HG03025 (cell line): ENCODE results near the gene RPL35.

Source experiments
- ATAC-seq: cut with Tn5 transposase; IDR thresholded peaks from one replicate; pipeline ENCODE4 v1.9.1; 2021; ENCODE audit warnings: mild to moderate bottlenecking, moderate library complexity; ENCODE audit not compliant: unreplicated experiment, low FRiP score

Gene RPL35

GRCh38 chr9:124877021-124877782, 15.4 kb upstream of the RPL35 start:
- ATAC-seq, result no peak

DNA sequence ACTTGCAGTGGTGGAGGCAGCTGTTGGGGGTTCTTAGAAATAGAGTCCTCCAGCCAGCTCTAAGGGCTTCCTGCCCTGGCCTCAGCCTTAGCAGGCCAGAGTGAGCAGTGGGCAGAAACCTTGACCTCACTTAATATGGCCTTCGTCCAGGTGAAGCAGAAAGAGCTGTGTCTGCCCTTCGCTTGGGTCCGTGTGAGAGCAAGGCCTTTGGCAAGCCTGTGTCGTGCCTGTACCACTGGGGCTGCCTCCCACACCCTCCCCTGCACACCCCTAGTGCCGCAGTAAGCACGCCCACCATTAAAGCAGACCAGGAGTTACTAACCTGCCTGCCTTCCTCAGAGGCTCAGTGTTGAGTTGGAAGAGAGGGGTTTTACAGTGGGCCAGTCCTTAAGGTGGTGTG, 13.7 kb upstream of the RPL35 start:
- no peak for ATAC-seq

DNA sequence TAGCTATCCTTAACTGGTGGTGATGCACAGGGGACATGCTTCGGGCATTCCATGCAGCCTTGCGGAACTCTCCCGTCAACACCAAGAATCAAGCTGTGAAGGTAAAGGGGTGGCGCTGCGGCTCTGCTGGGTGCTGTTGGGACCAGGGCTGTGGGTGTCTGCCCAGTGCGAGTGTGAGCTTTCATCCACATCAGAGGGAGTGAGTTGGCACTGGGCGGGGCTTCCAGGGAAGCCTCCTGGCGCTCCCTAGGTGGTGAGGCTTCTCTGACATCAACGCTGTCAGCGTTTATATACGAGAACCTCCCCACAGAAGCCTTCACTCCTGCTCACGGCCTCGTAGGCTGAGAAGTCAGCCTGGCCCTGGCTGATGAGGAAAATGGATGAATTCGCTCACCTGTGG, 11.9 kb upstream of the RPL35 start:
- no peak for ATAC-seq

DNA sequence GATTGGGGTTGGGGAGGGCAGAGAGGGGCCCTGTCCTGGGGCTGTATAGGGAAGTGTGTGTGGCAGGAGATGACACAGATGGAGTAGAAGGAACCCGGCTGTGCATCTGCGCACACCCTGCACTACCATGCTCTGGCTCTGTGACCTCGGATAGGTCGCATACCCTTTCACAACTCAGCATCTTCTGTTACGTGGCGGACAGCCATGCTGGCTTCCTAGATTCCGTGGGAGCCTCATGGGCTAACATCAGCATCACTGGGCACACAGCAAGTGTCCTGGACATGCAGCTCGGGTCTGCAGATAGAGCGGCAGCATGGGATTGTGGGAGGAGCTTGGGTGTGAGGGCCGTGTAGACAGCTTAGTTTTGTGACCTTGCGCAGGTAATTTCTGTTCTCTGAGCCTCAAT, 9.4 kb upstream of the RPL35 start:
- ATAC-seq, result no peak

DNA sequence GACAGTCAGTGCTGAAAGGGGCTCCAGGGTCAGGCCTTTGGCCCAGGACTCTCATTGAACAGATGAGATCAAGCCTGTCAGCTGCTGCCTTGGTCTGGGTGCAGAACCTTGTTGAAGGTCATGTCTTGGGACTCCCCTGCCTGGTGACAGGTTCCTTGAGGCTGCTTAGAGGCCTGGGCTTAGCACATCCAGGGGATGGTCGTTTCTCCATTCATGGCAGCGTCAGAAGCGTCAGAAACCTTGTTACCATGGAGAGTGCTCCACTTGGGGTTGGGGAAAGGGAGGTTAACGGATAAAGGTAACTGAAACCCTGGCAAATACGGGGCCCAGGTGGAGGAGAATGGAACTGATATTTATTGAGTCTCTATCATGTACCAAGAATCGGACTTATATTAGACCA, 9.0 kb upstream of the RPL35 start:
- no peak for ATAC-seq

- peak; percentile 34 for ATAC-seq
These were observed 8.3 kb upstream of the RPL35 start for GRCh38 chr9:124869986-124870560.

DNA sequence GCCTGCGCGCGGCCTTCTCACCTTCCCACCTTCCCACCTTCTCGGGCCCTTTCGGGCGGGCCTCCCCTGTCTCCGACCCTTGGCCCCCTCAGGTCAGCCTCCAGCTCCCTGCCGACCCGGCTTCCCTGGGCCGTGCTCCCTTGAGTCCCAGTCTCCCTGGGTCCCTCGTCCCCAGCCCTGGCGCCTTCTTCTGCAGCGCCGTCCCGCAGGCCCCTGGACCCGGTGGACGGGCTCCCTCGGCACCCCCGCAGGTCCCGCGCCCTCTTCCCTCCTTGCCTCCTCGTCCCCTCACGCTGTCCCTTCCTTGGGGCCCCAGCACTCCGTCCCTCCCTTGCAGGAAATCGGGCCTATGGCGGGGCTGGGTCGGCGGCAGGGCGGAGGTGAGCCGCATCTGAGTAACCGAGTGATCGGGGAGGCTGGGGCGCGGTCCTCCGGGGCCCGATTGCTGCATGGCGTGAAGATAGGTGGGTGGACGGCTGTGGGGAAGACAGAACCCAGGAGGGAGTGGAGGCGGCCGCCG, 7.8 kb upstream of the RPL35 start:
- peak; percentile 11 for ATAC-seq

DNA sequence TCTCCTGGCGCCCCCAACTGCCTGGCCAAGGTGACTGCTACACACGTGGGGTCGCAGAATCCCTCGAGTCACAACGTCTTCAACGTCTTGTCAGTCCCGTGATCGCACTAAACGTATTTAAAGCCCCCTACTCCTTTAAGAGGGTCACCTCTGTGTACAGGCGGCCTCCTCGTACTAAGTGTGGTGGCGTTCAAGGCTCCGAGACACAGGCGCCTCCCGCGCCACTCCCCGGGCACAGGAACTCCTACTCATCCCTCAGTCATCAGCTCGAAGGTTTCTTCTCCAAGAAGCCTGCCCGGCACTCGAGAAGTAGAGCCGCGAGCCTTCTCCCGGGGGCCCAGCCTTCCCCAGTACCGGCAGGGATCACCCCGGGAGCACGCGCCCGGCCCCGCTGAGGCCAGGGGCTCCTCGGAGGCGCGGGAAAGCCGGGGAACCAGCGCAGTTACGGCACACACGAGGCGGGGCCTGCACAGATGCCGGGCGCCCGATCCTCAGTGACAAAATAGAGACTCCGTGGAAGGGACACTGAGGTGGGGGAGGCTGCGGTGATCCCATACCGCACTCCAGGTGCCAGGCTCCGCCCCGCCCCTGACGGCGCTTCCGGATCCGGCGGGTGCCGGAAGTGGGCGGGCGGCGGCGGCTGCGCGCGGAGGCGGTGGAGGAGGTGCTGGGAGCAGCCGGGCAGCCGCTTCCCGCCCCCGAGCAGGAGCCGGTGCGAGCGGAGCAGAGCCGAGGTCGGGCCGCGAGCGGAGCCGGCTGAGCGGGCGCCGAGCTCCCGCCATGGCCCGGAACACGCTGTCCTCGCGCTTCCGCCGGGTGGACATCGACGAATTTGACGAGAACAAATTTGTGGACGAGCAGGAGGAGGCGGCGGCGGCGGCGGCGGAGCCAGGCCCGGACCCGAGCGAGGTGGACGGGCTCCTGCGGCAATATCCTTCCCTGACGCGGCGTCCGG, 7.0 kb upstream of the RPL35 start:
- peak; percentile 50 for ATAC-seq

- no peak for ATAC-seq
These were observed 1.7 kb upstream of the RPL35 start for GRCh38 chr9:124863371-124863871.

DNA sequence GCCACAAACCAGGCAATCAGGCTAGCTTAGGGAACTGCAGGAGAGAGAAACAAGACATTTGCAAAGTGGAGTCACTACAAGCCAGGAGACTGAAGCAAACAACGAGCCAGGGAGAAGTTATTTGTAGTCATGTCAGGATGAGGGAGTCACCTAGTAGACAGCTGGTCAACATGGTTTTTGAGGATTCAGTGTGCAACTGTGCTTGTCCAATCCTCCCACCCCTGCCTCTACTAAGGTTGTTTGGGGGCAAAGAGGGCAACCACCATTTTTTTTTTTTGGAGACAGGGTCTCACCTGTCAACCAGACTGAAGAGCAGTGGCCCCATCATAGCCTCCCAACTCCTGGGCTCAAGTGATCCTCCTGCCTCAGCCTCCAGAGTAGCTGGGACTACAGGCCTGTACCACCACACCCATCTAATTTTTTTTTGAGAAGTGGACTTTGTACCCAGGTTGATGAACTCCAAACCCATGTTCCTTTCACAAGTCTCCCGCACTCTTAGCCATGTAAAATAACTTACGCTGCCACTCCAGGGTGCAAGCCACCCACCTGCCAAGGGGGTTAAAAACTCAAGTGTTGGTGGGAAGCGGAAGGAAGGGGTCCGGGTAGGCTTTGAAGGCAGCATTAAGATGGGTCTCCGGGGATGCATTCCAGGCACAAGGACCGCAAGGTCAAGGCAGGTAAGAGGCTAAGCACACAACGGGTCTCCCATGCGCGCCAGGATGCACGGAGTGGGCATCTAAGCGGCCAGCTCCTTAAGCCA, 995 bp downstream of the RPL35 start:
- ATAC-seq, result no peak

GRCh38 chr9:124859803-124860581, 1.8 kb downstream of the RPL35 start:
- no peak for ATAC-seq

GRCh38 chr9:124858330-124859046, 3.3 kb downstream of the RPL35 start:
- no peak for ATAC-seq

DNA sequence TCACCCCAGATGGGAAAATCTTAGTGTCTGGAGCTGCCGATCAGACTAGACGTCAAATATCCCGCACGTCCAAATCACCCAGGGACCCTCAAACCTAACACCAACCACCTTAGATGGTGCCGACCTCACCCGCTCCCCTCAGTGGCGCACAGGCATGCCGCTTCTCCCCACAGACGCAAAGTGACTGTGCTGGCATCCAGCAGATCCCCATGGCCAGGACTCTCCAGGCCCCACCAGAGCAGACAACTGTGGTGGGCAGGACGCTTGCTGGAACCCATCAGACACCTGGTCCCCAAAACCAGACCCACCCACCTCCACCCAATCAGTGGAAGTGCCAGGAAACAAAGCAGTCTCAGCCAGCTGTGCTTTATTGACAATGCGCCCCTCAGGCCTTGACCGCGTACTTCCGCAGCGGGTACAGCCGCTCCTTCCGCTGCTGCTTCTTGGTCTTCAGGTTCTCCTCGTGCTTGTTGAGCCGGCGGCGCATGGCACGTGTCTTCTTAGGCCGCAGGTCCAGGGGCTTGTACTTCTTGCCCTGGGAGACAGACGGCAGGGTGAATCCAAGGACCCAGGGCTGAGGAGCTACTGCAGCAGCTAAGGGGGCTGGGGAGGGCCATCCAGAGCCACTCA, 4.1 kb downstream of the RPL35 start:
- ATAC-seq, result no peak

DNA sequence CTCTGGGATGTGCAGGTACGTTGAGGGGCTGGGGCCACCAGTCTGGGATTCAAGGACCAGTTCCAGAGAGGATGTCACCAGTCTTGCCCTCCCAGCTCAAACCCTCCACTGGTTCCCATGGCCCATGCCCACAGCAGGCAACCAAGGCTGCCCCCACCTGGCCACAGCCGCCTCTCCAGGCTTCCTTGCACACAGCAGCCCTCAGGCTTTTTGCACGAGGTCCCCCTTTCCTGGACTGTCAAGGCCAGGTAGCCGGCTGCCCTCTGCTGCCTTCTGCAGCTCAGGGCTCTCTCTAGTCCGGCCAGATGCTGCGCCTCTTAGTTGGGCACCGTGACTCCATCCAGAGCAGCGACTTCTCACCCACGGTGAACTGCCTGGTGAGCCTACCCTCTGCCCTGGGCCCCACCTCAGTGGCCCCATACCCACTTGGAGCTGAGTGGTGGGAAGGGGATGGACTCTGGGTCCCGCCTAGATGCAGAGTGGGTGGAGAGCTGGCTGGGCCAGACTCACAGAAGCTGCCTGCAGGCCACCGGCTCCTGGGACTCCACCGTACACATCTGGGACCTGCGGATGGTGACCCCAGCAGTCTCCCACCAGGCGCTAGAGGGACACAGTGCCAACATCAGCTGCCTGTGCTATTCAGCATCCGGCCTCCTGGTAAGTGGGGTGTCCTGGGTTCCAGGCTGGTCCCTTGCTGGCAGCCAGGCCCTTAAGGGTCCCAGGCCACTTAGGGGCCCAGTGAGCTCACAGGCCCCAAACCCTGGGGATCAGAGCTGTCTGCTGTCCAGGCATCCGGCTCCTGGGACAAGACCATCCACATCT, 5.6 kb downstream of the RPL35 start:
- no peak for ATAC-seq

DNA sequence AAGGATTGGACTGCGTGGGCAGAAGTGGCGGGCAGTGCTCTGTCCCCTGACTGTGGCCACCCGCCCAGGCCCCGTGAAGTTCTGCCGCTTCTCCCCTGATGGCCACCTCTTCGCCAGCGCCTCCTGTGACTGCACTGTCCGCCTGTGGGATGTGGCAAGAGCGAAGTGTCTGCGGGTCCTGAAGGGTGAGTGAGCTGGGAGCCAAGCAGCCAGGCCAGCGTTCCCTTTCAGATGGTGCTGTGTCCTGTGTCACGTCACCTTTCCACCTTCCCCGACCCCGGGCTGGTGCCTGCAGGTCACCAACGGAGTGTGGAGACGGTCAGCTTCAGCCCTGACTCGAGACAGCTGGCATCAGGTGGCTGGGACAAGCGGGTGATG, 6.2 kb downstream of the RPL35 start:
- no peak for ATAC-seq

DNA sequence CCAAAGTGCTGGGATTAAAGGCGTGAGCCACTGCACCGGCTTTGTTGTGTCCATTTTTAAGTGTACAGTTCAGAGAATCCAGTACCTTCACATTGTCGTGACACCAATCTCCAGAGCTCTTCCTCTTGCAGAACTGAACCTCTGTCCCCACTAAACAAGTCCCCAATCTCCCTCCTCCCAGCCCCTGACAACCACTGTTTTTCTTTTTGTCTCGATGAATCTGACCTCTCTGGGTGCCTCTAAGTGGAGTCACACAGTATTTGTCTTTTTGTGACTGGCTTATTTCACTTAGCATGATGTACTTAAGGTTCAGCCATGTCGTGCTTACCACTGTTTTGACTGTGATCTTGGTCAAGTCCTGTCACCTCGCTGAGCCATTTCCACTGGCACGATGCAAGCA, 6.9 kb downstream of the RPL35 start:
- ATAC-seq, result no peak

DNA sequence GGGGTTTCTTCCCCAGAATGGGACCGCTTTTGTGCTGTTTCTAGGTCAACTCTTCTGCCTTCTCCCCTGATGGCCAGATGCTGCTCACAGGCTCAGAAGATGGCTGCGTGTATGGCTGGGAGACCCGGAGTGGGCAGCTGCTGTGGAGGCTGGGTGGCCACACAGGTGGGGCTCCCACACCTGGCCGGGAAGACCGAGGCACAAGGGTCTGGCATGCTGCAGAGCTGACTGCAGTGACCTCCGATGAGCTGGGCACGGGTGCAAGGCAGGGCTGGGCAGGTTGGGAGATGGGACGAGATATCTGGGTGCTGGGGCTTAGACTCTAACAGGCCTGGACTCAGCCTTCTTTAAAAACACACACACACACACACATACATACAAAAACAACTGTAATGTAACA, 7.6 kb downstream of the RPL35 start:
- ATAC-seq, result no peak
